GM12892 (cell line): ENCODE results near the gene PHAF1.

ENCODE experiments used
- POLR2A ChIP-seq: IDR thresholded peaks from 2 replicates; pipeline ENCODE4 v1.6.1; 2011; ENCODE audit warnings: low read depth, low read length, control low read depth
- POLR2AphosphoS5 ChIP-seq: IDR thresholded peaks from 2 replicates; pipeline ENCODE4 v1.6.1; 2011; ENCODE audit warnings: low read depth, low read length, control low read depth

GRCh38 chr16:67174706-67175231, 65.0 kb downstream of the PHAF1 start:
- no peak for TF ChIP-seq POLR2A
- TF ChIP-seq POLR2AphosphoS5 = no peak
